ENCODE results near the gene RBM15.

The RBM15 gene

GRCh38 chr1:110348050-110348449, 8.9 kb downstream of the RBM15 start:
- no peak for FAIRE-seq

DNA sequence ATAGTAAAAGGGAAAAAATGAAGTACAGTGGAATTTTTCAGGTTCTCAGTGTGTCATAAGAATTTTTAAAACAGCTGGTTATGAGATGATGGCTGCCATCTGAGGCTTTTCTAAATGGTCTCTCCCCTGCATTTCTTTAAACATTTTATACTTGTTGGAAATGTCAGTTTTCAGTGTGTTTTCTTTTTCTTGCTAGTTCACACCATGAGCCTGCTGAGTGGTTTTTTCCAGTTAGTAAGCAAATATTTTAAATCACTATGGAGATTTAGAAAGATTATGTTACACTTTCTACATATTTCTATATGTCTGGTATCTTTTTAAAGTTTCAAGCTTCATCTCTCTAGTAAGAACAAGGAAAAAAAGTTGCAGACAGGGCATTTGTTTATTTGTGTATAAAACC, 9.6 kb downstream of the RBM15 start:
- FAIRE-seq (no peak), DNase-seq (ENCODE audit: insufficient read length, low spot score) (no peak)

More at GRCh38 chr1:110348050-110348449, 8.9 kb downstream of the RBM15 start:
- DNase-seq (ENCODE audit: insufficient read length, low spot score) = no peak

GRCh38 chr1:110350360-110350759, 11.2 kb downstream of the RBM15 start:
- no peak for DNase-seq (ENCODE audit: insufficient read length, low spot score)
- no peak for FAIRE-seq

GRCh38 chr1:110355321-110355720, 16.1 kb downstream of the RBM15 start:
- FAIRE-seq (no peak), DNase-seq (ENCODE audit: insufficient read length, low spot score) (no peak)

DNA sequence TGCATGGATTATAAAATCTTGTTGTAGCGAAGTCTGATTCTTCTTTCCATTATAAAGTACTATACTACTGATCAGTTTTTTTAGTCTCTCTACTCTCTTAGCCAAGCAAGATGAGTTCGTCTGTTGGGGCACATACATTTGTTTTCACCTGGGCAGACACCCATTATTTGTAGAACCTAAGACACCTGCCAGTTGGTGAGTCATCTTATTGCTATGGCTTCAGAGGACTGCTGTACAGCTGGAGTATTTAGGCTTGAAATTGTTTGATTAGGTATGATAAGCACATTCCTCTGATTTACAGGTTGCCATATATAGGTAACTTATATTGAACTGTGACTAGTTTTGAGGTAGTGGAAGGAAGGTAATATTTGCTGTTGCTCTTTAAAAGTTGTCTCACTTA, 17.2 kb downstream of the RBM15 start:
- FAIRE-seq (no peak), DNase-seq (ENCODE audit: insufficient read length, low spot score) (no peak)

DNA sequence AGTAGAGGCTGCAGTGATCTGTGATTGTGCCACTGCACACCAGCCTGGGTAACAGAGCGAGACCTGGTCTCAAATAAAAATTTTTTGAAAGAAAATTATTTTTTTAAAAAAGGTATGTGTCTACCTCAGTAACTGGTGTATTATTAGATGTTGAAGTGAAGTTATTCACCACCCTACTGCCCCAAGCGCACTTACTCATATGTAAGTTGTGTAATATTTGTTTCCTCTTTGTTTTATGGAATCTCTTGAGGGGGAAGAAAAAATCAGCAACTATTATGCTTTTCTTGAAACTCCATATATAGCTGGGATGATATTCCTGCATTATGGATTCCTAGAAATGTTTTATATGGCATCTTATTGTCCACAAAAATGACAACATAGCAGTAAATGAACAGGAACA, 21.3 kb downstream of the RBM15 start:
- no peak for FAIRE-seq
- no peak for DNase-seq (ENCODE audit: insufficient read length, low spot score)

DNA sequence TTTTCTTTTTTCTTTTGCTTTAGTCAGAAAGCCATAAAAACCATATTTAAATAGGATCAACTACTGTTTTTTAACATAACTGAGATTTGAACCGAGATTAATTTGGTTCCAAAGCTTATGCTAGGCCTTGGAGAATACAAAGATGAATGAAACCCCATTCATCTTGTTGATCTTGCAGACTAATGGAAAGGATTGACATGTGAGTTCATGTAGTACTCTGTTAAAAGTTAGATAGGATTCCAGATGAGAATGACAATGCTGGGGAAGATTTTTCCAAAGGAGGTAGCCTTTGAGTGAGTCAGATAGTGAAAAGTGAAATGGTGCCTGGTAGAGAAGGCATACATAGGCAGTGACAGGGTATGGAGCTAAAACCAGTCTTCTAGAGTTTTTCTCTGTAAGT, 22.7 kb downstream of the RBM15 start:
- DNase-seq (ENCODE audit: insufficient read length, low spot score) (no peak), FAIRE-seq (no peak)

DNA sequence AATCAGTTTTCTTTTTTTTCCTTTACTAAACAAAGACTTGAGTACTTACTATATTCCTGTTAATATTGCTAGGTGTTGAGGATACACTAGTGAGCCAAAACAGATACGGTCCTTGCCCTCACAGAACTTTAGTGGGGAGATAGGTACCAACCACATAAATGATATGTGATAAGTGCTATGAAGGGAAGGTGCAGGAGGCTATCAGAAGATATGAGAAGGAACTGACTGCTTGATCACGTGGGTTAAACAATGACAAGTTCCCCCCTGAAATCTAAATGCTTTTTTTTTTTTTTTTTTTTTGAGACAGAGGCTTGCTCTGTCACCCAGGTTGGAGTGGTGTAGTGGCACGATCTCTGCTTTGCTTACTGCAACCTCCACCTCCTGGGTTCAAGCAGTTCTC, 25.0 kb downstream of the RBM15 start:
- FAIRE-seq (no peak), DNase-seq (ENCODE audit: insufficient read length, low spot score) (no peak)

- FAIRE-seq = no peak
- no peak for DNase-seq (ENCODE audit: insufficient read length, low spot score)
Observed at GRCh38 chr1:110370827-110371226, 31.6 kb downstream of the RBM15 start.

DNA sequence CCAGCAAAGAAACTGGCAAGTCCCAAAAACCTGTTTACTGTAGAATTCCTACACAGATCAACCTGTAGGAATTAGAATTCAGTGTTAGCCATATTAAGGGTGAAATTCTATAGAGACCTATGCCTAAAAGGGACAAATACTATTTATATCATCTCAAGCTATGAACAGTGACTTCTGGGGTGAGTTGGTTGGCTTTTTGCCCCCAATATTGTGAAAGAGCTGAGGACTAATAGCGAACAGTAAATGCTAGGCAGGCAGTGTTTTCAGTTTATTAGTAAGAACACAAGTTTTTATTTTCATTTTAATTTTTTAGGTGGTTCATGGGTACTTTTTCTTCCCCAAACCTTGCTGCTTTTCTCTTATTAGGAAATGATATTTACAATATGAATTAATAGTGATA, 36.3 kb downstream of the RBM15 start:
- DNase-seq (ENCODE audit: insufficient read length, low spot score) (no peak), FAIRE-seq (peak; percentile 28)

DNA sequence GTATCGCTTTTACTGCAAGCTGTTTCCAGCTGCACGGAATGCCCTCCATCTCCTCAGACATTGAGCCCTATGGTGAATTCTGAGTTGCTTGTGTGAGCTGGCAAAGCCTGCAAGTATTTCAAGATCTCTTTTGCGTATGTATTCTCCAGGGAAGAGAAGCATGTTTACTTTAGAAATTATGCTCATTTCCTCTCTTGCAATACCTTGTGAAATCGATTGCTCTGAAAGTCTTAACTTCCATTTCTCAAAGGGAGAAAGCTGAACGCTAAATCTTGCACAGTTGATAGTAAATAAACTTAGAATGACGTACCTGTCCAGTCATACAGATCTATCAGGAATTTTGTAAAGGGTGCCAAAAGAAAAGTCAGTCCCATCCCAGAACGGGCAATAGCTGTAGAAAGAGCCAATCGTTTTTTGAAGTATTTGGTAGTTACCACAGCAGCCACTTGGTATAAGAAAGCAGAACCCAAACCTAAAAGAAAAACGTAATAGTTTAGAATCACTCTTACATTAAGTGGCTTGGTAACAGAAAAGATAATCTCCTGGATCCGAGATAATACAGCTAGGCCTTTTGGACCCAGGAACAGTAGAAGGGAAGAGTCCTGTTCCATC, 41.6 kb downstream of the RBM15 start:
- no peak for DNase-seq (ENCODE audit: insufficient read length, low spot score)
- peak; percentile 33 for FAIRE-seq

DNA sequence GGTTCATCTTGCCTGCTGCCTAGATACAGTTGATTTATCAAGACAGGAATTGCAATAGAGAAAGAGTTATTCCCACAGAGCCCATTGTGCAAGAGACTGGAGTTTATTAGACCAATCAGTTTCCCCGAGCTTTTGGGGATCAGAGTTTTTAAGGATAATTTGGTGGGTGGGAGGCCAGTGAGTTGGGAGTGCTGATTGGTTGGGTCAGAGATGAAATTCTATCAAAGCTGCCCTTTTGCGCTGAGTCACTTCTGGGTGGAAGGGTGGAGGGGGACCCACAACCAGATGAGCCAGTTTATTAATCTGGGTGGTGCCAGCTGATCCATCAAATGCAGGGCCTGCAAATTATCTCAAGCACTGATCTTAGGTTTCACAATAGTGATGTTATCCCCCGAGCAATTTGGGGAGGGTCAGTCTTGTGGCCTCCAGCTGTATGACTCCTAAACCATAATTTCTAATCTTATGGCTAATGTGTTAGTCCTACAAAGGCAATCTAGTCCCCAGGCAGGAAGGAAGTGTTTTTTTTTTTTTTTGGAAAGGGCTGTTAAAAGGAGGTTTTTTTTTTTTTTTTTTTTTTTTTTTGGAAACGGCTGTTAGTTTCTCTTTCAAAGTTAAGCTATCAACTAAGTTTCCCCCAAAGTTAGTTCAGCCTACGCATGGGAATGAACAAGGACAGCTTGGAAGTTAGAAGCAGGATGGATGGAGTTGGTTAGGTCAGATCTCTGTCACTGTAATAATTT, 44.2 kb downstream of the RBM15 start:
- FAIRE-seq (peak; percentile 58), DNase-seq (ENCODE audit: insufficient read length, low spot score) (no peak)

- FAIRE-seq (peak; percentile 98), DNase-seq (ENCODE audit: insufficient read length, low spot score) (peak; percentile 48)
Observed at GRCh38 chr1:110384581-110385321, 45.6 kb downstream of the RBM15 start.

DNA sequence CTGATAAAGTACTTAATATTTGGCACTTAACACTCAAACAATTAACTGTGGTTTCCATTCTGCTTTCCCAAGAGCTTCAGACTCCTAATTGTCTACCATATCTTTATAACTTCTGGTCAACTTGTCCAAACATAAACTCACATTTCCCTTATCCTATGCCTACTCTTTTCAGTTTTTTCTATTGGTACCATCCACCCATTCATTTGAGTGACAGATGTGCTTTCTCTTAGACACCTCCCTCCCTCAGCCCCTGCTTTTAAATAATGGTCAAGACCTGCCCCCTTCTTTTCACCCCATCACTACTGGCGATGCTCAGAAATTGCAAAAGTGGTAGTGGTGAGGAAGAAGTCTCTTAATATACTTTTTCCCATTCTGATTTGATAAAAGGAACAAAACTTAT, 46.2 kb downstream of the RBM15 start:
- FAIRE-seq (no peak), DNase-seq (ENCODE audit: insufficient read length, low spot score) (no peak)

- FAIRE-seq = no peak
- DNase-seq (ENCODE audit: insufficient read length, low spot score) = no peak
Observed at GRCh38 chr1:110387048-110387754, 48.0 kb downstream of the RBM15 start.

DNA sequence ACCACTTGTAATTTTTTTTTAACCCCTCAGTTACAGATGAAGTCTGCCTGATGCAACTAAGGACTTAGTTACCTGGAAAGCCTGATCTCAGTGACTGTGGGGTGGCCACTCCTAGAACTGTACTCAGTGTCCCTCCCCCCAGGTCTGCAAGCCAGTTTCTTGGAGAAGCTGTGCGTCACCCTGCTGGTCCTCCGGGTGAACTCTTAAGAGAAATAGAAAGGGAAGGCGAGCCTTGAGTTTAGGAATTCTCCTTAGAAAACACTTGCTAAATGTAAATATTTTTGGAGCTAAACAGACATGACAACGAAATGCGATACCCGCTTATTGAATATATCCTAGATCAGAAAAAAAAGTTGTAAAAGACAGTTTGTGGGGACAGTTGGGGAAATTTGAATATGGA, 50.9 kb downstream of the RBM15 start:
- FAIRE-seq = no peak
- no peak for DNase-seq (ENCODE audit: insufficient read length, low spot score)

DNA sequence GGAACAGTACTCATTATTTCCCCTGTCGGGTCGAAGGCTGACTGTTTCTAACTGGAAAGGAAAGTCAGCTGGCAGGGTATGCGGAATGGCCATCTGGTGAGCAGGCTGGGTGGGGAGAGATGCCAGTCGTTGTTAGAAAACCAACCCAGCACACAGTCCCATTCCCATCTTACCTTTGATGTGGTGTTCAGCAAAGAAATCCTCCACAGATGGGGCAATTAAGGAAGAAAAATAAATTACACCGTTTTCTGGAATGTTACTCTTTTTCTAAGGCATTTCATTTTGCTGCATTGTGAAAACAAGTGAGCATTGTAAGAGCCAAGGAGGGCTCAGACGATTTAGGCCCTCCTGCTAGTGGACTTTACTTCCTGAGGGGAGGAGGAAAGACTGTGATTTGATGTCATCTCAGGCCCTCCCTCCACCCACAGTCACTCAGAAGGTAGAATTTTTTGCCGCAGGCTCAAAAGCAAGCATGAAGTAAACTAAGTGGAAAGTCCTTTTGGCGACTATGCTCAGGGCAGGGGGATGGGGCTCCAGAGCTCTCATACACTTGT, 51.6 kb downstream of the RBM15 start, which contains the start of gene SLC16A4:
SLC16A4 (minus strand) TSS at position 335 of the 554 bp plus-strand sequence. CDS start 1,703 bp downstream, outside the sequence.
- FAIRE-seq (no peak), DNase-seq (ENCODE audit: insufficient read length, low spot score) (no peak)

DNA sequence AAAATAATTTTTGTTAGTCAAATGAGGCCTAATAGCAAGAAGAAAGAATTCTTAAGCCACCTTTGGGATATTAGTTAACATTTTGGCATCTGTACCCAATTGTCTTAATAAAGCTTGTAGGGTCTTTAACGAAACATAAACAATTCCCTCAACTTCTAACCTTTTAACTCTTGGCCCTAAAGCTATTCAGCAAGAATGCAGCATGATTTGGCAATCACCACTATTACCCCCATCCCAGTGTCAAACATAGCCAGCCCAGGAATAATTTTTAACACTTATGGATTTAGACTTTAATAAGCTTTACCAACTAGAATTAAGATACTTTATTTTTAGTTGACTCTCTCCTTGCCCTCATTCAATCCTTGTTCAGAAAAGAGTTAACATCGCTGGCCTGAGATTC, 54.1 kb downstream of the RBM15 start:
- no peak for DNase-seq (ENCODE audit: insufficient read length, low spot score)
- FAIRE-seq = no peak

DNA sequence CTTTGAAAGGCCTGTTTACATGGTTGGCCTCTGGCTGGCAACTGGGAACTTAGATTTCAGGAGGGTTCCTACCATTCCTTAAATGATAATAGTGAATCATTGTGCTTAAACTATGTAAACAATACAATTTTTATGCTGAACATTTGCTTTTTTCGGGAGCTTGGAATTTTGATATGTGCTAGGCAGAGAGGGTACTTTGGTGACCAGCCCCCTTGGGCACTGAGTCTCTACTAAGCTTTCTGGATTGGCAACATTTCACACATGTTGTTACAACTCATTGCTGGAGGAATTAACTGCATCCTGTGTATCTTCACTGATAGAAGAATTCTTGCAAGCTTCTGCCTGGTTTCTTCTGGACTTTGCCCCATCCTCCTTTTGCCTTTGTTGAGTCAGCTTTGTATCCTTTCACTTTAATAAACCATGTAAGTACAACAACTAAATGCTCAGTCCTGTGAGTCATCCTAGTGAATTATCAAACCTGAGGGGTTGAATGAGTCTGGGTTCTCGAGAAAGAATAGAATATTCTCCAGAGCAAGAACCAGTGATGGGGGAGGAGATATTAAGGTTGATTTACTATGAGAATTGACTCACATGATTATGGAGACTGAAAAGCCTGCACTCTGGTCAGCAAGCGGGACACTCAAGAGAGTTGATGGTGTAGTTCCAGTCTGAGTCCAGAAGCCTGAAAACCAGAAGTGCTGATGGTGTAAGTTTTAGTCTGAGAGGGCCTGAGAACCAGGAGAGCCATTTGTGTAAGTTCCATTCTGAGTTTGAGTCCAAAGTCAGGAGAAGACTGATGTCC, 54.7 kb downstream of the RBM15 start:
- FAIRE-seq (no peak), DNase-seq (ENCODE audit: insufficient read length, low spot score) (no peak)

GRCh38 chr1:110394493-110394820, 55.3 kb downstream of the RBM15 start:
- FAIRE-seq = no peak
- DNase-seq (ENCODE audit: insufficient read length, low spot score) = no peak
